Measurements from ENCODE around the gene CACNA1C.

The CACNA1C gene

DNA sequence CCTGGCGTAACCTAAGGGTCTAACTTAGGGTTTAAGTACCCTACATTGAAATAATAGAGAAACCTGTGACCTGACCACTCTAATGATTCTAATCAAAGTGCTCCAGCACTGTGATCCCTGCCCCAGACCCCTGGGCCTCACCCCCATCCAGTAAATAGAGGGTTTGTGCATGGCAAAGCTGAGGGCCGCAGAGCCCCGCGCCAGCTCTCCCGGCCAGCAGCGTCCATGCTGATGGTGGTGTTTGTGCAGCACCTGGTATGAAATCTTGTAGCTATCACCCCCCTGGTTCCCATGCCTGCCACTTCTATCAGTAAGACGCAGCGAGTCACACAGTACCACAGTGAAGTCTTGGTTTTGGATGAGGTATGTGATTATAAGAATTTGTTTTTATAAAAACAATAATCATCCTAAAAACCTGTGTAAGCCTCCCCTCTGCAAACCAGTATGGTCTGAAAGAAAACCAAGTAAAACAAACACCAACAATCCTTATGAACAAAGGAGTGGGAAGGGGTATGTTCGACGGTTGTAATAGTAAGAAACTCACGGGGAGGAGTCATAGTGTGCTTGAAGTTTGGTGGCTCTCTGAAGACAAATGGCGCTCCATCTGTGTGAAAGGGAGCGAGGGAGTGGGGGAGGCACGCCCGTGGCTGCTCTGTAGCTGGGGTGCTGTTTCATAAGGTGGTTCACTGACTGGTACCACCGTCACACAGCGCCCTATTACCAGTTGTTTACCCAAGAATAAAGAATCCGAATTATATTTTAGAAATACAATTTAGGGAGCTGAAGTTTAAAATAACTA is 156.2 kb downstream of the CACNA1C start:
- DNase-seq = no peak

DNA sequence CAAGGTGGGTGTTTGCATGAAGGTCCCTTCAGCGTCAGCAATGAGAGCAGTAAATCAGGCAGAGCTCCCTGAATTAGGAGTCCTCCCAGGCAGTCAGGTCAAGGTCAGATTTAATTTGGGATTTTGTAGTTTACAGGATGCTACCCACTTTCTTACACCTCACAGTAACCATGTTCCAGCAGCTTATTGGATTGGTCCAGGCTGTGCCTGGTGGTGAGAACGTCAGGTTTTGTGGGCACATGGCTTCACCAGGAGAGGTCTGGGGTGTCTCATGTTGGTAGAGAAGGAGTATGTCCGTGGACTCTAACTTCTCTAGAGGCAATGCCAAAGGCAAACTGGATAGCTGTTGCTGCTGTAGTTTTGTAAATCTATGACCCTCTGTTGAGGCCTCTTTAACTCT is 158.3 kb downstream of the CACNA1C start:
- no peak for DNase-seq

DNA sequence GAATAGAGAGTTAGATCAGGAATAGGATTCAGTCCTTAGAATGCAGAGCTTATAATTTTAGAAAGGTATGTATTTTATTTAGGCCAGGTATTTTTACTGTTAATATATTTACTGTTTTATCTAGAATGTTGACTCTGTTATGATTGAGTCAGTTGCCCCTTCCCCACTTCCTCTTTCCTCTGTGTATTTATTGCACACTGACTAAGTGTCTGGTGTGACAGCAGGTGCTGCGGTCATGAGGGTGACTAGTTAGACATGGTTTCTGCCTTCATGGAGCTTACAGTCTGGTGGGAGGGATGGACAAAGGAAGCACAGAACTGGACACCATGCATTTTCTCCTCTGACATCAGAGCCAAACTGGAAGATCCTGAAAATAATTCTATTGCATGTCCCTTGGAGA is 159.8 kb downstream of the CACNA1C start:
- peak; percentile 30 for DNase-seq

DNA sequence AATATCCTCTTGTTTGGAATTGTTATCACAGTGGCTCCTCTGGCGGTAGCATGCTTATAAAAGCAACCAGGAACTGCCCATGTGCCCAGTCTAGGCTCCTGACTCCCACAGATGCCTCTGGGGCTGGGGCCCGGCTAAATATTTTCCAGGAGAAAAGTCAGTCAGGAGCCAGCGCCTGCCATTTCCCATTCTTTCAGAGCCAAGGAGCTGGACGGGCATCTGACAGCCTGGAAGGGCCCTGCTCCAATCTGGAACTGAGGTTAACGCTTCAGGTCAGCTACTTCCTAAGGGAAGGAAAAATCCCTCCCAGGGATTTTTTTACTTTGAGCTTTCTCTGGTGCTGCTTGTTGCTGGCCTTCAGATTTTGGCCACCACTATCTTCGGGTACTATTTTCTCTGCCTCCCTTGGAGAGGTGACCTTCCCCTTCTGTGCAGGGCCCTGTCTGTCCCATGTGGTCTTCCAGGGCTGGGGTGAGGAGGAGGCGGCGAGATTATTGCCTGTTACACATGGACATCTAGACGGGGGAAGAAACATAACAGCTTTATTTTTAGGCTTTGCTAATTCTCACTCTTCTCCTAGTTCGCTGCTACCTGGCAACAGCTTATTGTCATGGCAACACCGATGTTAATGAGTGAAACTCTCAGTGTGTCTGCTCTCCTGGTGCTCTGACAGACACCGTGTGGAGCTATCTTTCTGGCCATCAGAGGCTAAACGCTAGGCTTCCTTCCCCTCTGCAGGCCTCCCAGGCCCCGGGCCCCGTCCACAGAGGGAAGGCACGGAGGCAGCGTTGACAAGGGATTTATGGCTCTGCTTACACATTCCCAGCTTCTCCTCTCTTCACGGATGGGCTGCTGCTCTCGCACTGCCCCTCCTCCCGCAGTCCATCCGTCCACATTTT is 160.4 kb downstream of the CACNA1C start:
- peak; percentile 29 for DNase-seq

DNA sequence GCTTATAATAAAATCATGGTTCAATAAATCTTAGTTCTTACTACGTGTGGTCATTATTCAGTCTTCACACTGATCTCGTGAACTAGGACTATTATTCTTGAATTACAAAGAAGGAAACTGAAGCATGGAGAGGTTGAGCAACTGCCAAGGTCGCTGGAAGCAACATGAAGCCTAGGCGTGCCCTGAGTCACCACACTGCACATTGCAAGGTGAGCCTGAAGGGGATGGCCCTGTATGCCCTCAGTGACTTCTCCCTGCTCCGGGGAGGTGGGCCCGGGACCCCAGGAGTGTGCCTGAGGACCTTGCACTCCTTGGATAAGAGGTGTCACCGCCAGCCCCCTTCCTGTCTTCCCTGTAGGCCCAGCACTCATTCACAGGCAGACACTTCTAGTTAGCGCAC is 161.6 kb downstream of the CACNA1C start:
- DNase-seq = no peak

DNA sequence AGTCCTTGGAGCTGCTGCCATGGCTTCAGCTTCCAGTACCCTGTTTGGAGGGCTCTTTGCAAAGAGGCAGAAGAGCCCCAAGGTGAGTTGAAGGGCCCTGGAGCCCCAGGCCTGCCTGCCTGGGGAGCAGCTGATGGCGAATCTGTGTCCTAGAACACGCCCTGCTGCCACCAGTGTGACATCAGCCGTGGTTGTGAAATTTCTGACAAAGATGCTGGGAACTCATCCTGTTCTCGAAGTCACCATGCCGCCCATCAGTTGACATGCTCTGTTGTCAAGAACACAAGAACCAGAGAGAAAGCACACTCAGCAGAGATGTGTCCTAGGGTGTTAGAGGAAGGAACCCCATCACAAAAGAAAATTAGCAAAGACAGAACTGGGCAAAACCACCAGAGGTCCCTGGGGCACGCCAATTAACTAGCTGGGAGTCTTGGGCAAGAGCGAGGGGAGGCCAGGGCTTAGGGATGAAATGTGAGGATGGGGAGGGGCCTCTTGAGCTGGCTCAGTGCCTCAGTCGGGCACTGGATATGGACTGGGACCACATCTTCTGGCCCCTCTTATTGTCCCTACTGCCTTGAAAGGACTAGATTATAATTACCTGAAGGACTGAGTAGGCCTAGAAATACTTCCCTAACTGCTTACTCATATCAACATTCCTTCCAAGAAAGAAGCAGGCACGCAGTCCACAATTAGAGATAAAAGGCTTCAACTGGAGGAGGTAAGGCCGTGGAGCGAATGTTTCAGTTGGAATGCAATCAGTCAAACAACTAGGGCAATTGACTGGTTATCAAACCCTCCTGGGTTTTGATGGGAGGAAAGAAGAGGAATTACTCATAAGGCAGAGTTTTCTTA is 163.1 kb downstream of the CACNA1C start:
- no peak for DNase-seq

DNA sequence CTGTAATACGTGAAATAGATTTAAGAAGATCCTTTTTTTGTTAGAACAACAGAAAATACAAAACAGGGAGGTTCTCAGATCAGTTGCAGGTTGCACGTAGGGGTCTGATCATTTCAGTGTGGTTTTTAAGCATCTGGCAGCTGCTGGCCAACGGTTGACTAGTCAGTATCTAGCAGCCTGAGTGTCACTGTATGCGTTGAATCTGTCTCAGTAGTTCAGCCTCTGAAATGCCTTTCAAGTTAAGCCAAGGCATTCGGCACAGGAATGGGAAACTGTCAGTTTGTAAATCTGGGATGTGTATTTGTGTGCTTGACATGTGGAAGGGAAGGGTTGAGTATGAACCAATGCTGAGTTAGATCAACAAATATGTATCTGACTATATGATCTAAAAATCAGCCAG is 165.9 kb downstream of the CACNA1C start:
- no peak for DNase-seq

DNA sequence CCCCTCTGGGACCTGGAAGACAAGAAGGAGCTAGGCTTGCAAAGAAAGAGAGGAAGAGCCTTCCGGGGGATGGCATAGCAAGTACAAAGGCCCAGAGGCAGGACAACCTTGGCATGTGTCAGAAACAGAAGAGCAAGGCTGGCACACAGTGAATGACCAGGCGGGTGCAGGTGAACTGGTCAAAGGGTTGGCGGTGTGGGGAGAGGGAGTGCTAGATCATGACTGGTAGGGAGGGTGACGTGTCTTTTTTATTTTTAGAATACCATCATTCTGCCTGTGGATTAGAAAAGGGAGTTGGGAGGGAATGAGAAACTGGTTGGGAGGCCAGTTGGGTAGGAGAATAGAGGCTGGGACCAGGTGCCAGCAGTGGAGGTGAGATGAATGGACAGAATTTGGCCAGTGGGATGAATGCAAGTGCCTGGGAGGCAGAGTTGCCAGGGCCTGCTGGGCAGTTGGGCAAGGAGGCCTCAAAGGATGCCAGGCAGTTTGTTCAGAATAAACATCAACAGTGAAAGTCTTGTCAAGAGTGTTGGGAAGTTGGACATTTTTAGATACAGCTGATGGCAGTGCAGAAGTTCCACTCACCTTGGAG is 168.3 kb downstream of the CACNA1C start:
- no peak for DNase-seq

DNA sequence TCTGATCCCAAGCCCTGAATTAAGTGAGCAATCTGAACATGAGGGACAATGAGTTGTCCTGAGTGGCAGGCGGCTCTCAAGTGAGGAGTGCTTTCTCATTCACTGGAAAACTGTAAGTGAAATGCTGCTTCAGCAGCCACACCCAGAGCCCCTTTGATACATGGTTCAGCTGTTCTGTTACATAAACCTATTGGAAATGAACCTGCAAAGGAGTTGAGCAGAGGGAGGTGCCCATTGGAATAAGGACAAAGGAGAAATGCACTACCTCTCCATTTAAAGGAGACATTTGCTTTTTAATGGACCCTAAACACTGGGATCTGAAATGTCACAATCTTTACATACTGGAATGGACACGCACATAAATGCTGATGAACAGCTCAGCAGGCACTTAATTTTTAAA is 169.9 kb downstream of the CACNA1C start:
- DNase-seq = no peak

DNA sequence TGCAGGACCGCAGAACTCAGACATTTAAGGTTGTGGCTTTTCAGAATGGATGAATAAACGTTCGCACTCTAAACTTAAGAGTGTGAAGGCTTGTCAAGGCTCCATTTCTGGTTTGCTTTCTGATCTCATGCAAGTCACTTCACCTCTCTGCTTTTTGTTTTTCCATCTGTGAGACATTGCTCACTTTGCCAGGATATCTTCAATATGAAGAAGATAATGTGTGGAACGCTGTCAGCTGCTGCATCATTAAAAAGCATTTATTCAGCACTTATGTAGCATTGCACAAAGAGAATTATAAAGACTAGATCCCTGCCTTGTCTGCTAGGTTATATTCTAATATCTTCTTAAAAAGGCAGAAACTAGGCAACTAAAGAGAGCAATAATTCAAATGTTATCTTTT is 172.2 kb downstream of the CACNA1C start:
- no peak for DNase-seq

DNA sequence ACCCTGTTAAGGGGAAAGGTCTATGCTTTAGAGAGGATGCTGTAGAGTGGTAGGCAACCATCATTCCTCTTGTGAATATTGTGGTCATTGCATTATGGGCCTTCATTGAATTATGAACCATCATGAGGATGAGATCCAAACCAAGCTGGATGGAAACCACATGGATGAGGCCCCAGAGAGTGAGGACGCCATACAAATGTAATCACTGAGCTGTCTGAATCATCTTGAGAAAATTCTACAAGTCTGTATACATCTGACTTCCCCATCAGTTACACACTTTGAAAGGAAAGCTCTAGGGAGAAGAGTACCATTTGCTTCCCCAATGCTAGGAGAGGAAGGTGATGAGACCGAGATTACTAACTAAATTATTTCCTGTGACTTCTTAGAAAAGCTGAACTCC is 172.9 kb downstream of the CACNA1C start:
- no peak for DNase-seq

DNA sequence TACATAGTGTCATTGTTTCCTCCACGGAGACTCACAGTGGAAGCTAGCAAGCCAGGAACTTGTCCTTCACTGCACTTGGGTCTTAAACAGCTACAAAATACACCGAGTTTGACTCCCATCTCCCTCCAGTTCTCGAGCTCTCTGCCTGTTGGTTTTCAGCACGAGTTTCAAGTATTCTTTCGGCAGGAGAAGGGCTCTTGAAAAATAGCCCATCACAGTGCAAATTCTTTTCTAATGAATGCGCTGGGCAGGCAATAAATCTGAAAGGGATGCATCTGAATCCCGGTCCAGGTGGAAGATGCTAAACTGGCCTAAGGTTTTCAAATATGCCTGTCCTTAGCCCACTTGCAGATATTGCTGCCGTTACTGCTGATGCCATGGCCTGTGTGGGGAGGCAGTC is 173.9 kb downstream of the CACNA1C start:
- no peak for DNase-seq

DNA sequence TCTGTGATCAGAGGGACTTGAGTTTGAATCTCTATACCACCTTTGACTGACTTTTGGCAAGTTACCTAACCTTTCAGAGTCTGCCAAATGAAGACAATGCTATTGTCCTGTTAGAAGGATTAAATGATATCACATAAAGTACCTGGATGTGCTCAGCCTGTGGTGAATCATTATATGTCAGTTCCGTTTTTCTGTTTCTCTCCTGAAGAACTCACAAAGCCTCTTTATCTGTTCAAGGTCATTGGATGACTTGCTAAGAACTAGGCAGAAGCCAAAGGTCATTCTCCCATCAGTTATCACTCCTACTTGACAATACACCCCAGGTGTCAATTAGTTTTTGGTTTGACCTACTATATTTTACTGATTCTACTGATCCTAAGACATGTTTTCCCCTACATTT is 174.6 kb downstream of the CACNA1C start:
- DNase-seq = no peak

DNA sequence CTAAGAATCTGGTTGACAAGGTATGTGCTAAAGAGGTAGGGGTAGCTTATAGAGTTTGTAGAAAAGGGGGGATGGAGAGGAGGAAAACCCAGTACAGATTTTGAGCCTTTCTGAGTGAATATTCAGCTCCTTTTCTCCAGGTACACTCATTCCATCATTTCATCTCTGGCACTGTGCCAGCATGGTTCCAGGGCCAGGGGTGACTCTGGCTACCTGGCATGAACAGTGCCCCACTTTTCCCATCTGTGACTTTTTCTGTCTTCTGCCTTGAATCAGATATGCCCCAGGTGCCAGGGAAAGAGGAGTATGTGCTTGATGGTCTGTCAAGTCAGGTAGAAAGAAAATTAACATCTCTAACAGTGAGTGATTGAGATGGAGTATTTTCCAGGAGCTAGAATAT is 175.7 kb downstream of the CACNA1C start:
- no peak for DNase-seq

DNA sequence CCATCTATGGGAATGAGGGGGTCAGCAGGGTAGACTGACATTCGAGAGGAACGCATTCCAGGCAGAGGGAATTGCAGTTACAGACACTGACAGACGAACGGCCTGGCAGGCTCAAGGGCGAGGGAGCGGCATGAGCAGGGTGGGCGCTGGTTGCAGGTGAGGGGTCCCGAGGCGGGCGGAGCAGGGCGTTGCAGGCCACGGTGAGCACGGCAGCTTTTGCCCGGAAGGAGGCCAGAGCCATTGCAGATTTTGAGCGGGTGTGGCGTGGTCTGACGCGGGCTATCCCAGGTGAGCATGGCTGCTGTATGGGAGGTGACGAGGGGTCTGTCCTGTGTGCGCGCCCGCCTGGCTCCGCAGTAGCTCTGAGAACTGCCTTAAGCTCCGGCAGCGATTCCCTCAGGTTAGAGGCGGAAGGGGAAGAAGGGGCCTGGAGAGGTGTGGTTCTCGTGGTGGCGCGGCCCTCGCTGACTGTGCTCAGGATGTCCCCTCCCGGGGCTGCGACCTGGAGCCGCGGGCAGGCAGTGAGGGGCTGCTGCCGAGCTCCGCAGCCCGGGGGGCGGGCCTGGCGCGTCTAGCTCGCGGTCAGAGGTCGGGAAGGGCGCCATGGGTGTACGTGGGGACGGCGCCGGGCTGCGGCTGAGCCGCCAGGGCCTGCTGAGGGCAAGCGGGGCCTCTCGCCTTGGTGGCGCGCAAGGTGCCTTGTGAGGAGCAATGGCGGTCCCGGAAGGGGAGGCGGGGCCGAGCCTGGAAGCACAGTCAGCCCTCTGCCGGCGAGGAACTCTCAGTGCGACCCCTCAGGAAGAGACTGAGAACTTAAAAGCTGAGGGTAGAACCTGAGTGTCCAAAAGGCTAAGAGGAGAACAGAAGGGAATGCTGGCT is 177.1 kb downstream of the CACNA1C start:
- peak; percentile 50 for DNase-seq

DNA sequence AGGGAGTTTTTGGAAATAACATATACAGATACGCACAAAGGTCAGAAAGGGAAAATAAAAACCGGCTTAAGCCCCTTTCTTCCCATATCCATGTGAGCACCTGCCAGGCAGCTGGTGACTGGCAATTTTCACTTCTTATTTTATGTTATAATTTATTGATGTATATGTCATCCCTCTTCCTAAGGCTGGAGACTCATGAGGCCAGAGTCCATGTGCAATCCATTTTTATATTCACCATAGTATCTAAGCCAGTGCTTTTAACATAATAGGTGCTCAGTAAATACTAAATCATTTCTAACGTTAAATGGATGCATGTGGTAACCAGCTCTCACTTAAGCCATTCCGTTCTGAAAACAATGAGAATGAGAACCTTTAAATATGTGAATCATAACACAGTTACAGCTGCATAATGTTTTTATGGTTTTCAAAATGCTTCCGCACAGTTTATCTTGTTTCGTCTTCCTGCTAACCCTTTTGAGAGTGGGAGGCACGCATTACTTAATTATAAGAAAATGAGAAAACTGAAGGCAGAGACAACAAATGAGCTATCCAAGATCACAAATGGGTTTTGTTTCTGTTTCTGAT is 178.3 kb downstream of the CACNA1C start:
- no peak for DNase-seq

DNA sequence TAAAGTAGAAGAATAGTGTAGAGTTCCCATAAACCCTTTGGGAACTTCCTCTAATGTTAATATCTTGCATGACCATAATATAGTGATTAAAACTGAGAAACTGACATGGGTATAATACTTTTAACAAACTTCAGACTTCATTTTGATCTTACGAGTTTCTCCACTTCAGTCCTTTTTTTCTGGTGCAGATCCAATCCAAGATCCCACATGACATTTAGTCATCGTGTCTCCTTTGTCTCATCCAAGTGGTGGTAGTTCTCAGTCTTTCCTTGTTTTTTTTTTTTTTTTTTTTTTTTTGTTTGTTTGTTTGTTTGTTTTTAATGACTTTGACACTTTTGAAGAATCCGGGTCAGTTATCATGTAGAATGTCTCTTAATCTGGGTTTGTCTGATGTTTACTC is 179.2 kb downstream of the CACNA1C start:
- DNase-seq = no peak

DNA sequence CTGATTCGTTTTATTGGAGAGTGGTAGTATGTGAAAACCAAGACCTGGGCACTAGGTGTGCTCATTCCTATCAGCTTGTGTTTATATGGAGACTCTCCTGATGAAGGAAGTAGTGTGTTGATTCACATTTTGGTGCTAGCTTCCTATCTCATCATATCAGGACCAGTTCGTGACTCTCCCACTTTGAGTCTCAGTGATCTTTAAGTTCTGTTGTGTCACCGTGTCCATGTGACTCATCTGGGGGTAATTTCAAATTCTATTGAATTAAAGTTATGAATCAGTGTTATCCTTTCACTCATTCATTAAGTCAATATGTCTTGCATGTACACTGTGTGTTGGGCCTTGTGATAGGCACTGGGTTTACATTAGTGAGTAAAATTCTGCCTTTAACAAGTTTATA is 180.2 kb downstream of the CACNA1C start:
- DNase-seq = no peak

DNA sequence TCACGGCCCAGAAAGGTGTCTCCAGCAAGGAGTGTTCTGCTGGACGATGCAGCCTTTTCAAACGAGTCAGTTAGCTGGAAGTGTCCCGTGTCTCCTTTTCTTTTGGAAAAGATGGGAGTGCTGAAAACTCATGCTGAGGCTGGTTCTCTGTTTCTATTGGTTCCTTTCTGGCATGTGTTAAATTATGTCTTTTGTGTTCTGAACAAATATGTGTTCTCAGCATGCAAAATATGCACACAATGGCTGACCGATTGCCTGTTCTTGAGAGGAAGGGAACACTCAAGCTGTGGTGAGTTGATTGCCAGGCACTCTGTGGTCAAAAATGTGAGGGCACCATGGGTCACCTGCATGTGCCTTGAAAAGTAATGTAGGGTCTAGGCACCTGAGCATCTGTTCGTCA is 181.3 kb downstream of the CACNA1C start:
- no peak for DNase-seq

DNA sequence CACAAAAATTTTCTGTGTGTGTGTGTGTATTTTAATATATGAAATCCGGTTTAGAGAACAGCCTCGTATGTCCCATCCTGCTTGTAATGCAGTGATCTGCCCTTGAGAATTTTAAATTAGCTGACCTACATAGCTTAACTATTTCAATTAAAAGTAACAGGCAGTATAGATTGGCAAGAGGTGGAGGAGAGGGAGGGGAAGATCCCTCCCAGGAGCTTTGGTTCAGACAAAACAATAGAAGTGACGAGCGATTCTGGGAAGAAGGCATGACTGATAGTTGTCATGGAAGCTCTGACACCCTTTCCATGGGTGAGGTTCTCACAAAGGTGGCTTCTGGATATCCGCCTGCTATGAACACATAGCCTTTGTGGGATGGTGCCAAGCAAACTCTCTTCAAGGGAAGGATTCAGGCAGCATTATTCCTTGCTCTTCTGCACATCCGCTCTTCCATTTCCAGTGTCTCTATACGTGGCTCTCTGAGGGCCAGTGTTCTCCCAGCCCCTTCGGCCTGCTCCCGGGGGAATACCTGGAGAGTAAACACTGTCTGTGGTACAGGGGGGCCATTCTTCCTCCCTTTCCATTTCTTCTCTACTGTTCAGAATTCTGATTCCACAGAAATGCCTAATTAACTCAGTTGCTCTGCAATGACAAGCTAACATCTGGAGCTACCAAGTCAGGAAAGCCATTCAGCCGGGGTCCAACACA is 182.0 kb downstream of the CACNA1C start:
- no peak for DNase-seq
